CD4-positive, alpha-beta T cell treated with Interleukin-21 for 1 hour (primary cell): ENCODE results near the gene TMEM164.

Source experiments
- DNase-seq: peaks from one replicate; pipeline ENCODE4 v3.0.0-alpha.2; 2020

Gene TMEM164

DNA sequence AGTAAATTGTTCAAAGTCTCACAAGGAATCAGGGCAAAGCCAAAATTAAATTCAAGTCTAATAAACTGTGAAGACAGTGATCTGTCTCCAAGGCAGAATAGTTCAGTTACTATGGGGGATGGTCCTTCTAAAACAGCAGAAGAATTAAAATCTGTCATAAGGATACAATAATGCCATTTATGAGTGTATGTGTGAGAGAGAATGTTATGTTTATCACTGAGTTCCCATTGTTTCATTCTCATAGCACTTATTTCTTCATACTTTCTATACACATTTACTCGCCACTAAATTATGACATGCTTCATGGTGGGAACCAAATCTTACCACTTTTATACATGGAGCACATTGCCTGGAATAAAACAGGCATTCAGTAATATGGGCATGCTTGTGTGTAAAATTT is 212.5 kb downstream of the TMEM164 start:
- DNase-seq = no peak

DNA sequence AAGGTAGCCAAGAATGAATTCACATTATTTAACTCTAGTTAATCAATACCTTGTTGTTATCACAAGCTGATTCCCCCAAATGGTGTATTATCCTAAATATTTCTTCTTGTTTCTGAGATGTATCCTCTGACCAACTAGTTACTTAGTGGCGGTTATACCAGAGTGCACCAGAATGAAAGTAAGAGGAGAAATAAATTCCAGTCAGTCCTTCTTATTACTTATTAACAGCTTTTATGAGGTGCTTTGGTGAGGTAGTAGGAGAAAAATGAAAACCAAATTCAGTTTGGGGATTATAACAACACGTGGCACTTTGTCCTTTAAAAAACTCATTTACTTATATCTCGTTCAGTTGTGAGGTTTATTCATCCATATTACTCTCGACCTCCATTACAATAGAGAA is 213.1 kb downstream of the TMEM164 start:
- DNase-seq = no peak

GRCh38 chrX:110218591-110218990 is 215.7 kb downstream of the TMEM164 start:
- DNase-seq = no peak

GRCh38 chrX:110219920-110220319 is 217.0 kb downstream of the TMEM164 start:
- DNase-seq = no peak

DNA sequence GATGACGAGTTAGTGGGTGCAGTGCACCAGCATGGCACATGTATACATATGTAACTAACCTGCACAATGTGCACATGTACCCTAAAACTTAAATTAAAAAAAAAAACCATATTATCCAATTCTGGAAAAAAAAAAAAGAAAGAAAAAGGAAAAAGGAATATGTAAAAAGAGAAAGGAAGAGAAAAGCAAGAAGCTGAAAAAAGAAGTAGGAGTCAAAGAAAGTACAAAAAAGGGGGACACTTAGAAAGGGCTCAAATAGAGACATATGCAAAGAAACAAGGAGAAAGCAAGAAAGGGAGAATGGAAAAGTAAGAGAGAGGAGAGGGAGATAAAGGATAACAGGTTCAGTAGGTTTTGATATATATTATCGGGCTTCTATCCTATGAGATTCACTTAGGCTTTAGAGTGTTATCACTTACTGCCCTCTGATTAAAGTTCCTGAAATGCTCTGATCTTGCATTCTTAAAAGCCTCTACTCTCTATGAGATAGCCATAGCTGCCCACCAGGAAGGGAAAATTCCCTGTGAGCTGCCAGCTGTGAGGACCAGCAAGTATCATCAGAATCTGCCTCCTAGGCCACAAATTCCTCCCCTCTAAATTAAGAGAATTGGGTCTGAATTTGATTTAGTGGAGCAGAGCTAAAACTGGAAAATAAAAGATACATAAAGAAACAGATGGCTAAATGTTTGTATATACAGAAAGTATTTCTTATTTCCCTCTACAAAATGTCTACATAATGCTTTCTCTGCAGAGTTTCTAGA is 219.8 kb downstream of the TMEM164 start:
- DNase-seq = no peak

- no peak for DNase-seq
These were observed 222.2 kb downstream of the TMEM164 start for GRCh38 chrX:110224926-110225617.

GRCh38 chrX:110226931-110227330 is 224.0 kb downstream of the TMEM164 start:
- DNase-seq = no peak
